Measurements from ENCODE around the gene UTP25. TPM values are rescaled to one million over a fixed set of nuclear protein-coding genes. Genes with fewer than 3 reads are reported as not detected.

UTP25 gene
- total RNA-seq, 2 donors from 2014 or later, result 4.3 to 6.0 TPM

GRCh38 chr1:209845408-209845725 lies 17.6 kb downstream of the UTP25 start:
- Histone ChIP-seq H3K4me3 (ENCODE audit: low read length) (no peak overlapping the region), H3K27ac (ENCODE audit: low read depth, low read length) (no peak overlapping the region), H3K27me3 (ENCODE audit: control insufficient read depth, insufficient read depth, low read length, poor library complexity, severe bottlenecking) (no peaks in the 10 kb centered on the region), H3K36me3 (ENCODE audit: control insufficient read depth, insufficient read depth, low read length) (peaks cover 65% of the 10 kb centered on the region), H3K9me3 (ENCODE audit: control insufficient read depth, low read length) (no peaks in the 10 kb centered on the region), H3K4me1 (ENCODE audit: control insufficient read depth, insufficient read depth, low read length) (no peaks in the 10 kb centered on the region), H3K9ac (ENCODE audit: extremely low read depth, low read length, poor library complexity, severe bottlenecking) (no peak overlapping the region)
- TF ChIP-seq, protein P1, sequence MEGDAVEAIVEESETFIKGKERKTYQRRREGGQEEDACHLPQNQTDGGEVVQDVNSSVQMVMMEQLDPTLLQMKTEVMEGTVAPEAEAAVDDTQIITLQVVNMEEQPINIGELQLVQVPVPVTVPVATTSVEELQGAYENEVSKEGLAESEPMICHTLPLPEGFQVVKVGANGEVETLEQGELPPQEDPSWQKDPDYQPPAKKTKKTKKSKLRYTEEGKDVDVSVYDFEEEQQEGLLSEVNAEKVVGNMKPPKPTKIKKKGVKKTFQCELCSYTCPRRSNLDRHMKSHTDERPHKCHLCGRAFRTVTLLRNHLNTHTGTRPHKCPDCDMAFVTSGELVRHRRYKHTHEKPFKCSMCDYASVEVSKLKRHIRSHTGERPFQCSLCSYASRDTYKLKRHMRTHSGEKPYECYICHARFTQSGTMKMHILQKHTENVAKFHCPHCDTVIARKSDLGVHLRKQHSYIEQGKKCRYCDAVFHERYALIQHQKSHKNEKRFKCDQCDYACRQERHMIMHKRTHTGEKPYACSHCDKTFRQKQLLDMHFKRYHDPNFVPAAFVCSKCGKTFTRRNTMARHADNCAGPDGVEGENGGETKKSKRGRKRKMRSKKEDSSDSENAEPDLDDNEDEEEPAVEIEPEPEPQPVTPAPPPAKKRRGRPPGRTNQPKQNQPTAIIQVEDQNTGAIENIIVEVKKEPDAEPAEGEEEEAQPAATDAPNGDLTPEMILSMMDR (conservative IDR thresholded peaks at IDR 0.05), result no peak
- H3K4me3 Mint-ChIP-seq, result no peak overlapping the region
- no peaks in the 10 kb centered on the region for H3K4me1 Mint-ChIP-seq
- H3K9me3 Mint-ChIP-seq, result no peaks in the 10 kb centered on the region
- DNase-seq, result no peak
- WGBS, 2 experiments (ENCODE audit: insufficient coverage in 1 of 2, insufficient read length in 1 of 2), result 94% methylated on average over 1 of the region's 1 CpG; no CpG with 5 or more reads in 1 of the 2 experiments
- no peaks in the 10 kb centered on the region for H3K27me3 Mint-ChIP-seq (ENCODE audit: insufficient read depth)
- H3K27ac Mint-ChIP-seq, result no peak overlapping the region
- H3K36me3 Mint-ChIP-seq (ENCODE audit: low read depth), result peaks cover 47% of the 10 kb centered on the region

DNA sequence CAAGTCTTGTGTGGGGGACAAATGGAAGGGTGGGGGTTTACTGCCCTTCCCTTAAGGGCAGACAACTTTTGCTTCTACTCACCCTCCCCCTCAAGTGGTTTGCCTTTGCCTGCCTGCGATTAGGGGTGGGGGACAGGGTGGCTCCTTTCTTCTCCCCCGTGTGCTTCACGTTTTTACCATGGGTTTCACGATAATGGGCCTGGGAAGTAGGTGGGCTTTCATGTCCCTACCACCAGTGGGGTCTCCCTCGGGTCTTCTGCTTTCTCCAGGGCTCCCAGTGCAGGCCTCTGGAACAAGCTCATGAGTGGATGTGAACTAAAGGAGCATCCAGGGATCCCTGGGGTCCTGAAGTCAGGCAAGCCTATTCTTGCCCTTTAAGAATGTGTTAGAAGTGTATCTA lies 21.6 kb downstream of the UTP25 start:
- H3K9ac ChIP-seq (ENCODE audit: extremely low read depth, low read length, poor library complexity, severe bottlenecking), result no peak overlapping the region
- Mint-ChIP-seq H3K4me3 (no peak overlapping the region), H3K27ac (no peak overlapping the region), H3K27me3 (ENCODE audit: insufficient read depth) (no peaks in the 10 kb centered on the region), H3K36me3 (ENCODE audit: low read depth) (peaks cover 47% of the 10 kb centered on the region), H3K4me1 (no peaks in the 10 kb centered on the region), H3K9me3 (no peaks in the 10 kb centered on the region)
- no peak overlapping the region for H3K27ac ChIP-seq (ENCODE audit: low read depth, low read length)
- H3K36me3 ChIP-seq (ENCODE audit: control insufficient read depth, insufficient read depth, low read length), result peaks cover 63% of the 10 kb centered on the region
- DNase-seq, result no peak
- WGBS, 2 experiments (ENCODE audit: insufficient coverage in 1 of 2, insufficient read length in 1 of 2), result 89 to 91% methylated on average over 3 to 5 of the region's 5 CpGs
- TF ChIP-seq, protein P1 (conservative IDR thresholded peaks at IDR 0.05), result no peak
- H3K27me3 ChIP-seq (ENCODE audit: control insufficient read depth, insufficient read depth, low read length, poor library complexity, severe bottlenecking), result no peaks in the 10 kb centered on the region
- no peak overlapping the region for H3K4me3 ChIP-seq (ENCODE audit: low read length)
- H3K9me3 ChIP-seq (ENCODE audit: control insufficient read depth, low read length), result no peaks in the 10 kb centered on the region
- no peaks in the 10 kb centered on the region for H3K4me1 ChIP-seq (ENCODE audit: control insufficient read depth, insufficient read depth, low read length)

- Mint-ChIP-seq H3K4me3 (no peak overlapping the region), H3K27me3 (ENCODE audit: insufficient read depth) (no peaks in the 10 kb centered on the region), H3K9me3 (no peaks in the 10 kb centered on the region), H3K36me3 (ENCODE audit: low read depth) (peaks cover 43% of the 10 kb centered on the region), H3K27ac (no peak overlapping the region), H3K4me1 (no peaks in the 10 kb centered on the region)
- H3K27me3 ChIP-seq (ENCODE audit: control insufficient read depth, insufficient read depth, low read length, poor library complexity, severe bottlenecking), result no peaks in the 10 kb centered on the region
- H3K9ac ChIP-seq (ENCODE audit: extremely low read depth, low read length, poor library complexity, severe bottlenecking), result no peak overlapping the region
- no peak overlapping the region for H3K27ac ChIP-seq (ENCODE audit: low read depth, low read length)
- peaks cover 56% of the 10 kb centered on the region for H3K36me3 ChIP-seq (ENCODE audit: control insufficient read depth, insufficient read depth, low read length)
- no peaks in the 10 kb centered on the region for H3K9me3 ChIP-seq (ENCODE audit: control insufficient read depth, low read length)
- H3K4me1 ChIP-seq (ENCODE audit: control insufficient read depth, insufficient read depth, low read length), result no peaks in the 10 kb centered on the region
- TF ChIP-seq, protein P1 (conservative IDR thresholded peaks at IDR 0.05), result peak; percentile 84
- 70 to 73% methylated on average over 3 to 6 of the region's 6 CpGs for WGBS, 2 experiments (ENCODE audit: insufficient coverage in 1 of 2, insufficient read length in 1 of 2)
- DNase-seq, result peak; percentile 89
- no peak overlapping the region for H3K4me3 ChIP-seq (ENCODE audit: low read length)
Observed at GRCh38 chr1:209850342-209850979, 22.7 kb downstream of the UTP25 start.

Data from endodermal cell (in vitro differentiated cells).